HG02759 (cell line): Measurements from ENCODE around the gene CAP1.

Source experiments
- ATAC-seq: cut with Tn5 transposase; IDR thresholded peaks from one replicate; pipeline ENCODE4 v1.9.1; 2021; ENCODE audit warnings: mild to moderate bottlenecking, moderate library complexity; ENCODE audit not compliant: unreplicated experiment

Gene CAP1

GRCh38 chr1:40094466-40095110 lies 54.1 kb downstream of the CAP1 start:
- ATAC-seq = no peak

GRCh38 chr1:40095806-40096205 lies 55.3 kb downstream of the CAP1 start:
- no peak for ATAC-seq

- ATAC-seq = peak; percentile 10
These were observed 56.1 kb downstream of the CAP1 start for GRCh38 chr1:40096646-40096976.

- peak; percentile 94 for ATAC-seq
These were observed 56.7 kb downstream of the CAP1 start, which contains the start of gene PPT1 for GRCh38 chr1:40096977-40097782. Gene PPT1, minus strand, starts transcription at chr1:40097252. Its CDS starts 14 bp downstream, at chr1:40097238.

- ATAC-seq = no peak
These were observed 61.5 kb downstream of the CAP1 start for GRCh38 chr1:40102038-40102437.

- no peak for ATAC-seq
These were observed 62.4 kb downstream of the CAP1 start for GRCh38 chr1:40102896-40103295.

GRCh38 chr1:40105028-40105427 lies 64.5 kb downstream of the CAP1 start:
- ATAC-seq = no peak

- no peak for ATAC-seq
These were observed 66.9 kb downstream of the CAP1 start for GRCh38 chr1:40107290-40107959.

GRCh38 chr1:40110389-40110788 lies 69.9 kb downstream of the CAP1 start:
- ATAC-seq = no peak

- no peak for ATAC-seq
These were observed 73.9 kb downstream of the CAP1 start for GRCh38 chr1:40114400-40114799.

GRCh38 chr1:40120128-40120527 lies 79.6 kb downstream of the CAP1 start:
- ATAC-seq = no peak
